ENCODE results near the gene LTA.

DNA sequence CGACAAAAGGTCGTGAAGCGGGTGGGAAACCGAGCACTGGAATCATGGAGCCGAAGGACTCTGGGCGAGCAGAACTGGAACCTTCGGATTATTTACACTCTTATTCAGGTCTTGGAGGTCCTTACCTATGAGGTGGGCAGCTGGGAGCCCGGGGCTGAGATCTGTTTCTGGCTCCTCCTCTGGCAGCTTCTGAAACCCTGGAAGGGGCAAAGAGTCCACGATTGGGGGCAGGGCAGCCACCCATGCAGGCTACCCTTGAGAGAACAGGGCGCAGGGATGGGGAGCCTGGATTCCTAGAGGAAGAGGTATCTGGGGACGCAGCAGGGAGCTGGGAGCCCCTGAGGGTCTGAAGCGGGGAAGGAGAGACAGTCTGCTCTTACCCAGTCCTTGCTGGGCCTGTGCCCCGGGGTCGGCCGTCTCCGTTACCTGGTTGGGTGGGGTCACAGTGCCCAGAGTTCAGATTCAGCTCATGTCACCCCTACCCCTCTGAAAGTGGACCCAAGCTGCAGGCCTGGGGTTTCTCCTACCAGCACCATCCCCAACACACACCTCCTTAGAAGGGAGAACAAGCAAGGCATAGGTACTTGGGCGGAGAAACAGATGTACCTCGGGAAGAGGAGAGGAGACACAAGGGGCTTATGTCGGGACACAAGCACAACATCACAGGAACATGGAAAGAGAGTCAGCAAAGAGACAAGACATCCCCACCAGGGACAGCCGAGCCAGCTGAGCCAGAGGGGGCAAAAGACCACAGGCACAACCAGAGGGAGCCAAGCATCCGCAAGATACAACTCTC, 9.5 kb downstream of the LTA start:
- TF ChIP-seq, protein P1, sequence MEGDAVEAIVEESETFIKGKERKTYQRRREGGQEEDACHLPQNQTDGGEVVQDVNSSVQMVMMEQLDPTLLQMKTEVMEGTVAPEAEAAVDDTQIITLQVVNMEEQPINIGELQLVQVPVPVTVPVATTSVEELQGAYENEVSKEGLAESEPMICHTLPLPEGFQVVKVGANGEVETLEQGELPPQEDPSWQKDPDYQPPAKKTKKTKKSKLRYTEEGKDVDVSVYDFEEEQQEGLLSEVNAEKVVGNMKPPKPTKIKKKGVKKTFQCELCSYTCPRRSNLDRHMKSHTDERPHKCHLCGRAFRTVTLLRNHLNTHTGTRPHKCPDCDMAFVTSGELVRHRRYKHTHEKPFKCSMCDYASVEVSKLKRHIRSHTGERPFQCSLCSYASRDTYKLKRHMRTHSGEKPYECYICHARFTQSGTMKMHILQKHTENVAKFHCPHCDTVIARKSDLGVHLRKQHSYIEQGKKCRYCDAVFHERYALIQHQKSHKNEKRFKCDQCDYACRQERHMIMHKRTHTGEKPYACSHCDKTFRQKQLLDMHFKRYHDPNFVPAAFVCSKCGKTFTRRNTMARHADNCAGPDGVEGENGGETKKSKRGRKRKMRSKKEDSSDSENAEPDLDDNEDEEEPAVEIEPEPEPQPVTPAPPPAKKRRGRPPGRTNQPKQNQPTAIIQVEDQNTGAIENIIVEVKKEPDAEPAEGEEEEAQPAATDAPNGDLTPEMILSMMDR (IDR thresholded peaks at IDR 0.05; ENCODE audit: low read depth, low read length) = no peak
- no peak for TF ChIP-seq POLR2A (IDR thresholded peaks at IDR 0.05; ENCODE audit: extremely low read depth, insufficient read length)

Measured in NB4 (cell line).